ENCODE data around the gene ATPAF2.

GRCh38 chr17:17978481-17979424 is 60.2 kb downstream of the ATPAF2 start:
- TF ChIP-seq CEBPB (IDR thresholded peaks at IDR 0.05) (no peak), CTCF (IDR thresholded peaks at IDR 0.05) (no peak), SMC3 (IDR thresholded peaks at IDR 0.05) (no peak), ELK1 (IDR thresholded peaks at IDR 0.05; ENCODE audit: low read depth, low read length) (no peak), POLR2A (IDR thresholded peaks at IDR 0.05; ENCODE audit: low read length) (no peak), REST (IDR thresholded peaks at IDR 0.05) (no peak), EP300 (IDR thresholded peaks at IDR 0.05) (no peak), RAD21 (conservative IDR thresholded peaks at IDR 0.05 in 1 of 2, IDR thresholded peaks at IDR 0.05 in 1 of 2) (no peak)
